GM23338 (cell line): ENCODE data around the gene AGAP1. TPM values are rescaled to one million over a fixed set of nuclear protein-coding genes. Genes with fewer than 3 reads are reported as not detected.

Experiments used
- ATAC-seq: fragments of 200-7000 bp; cut with Tn5 transposase; 3 replicates; pipeline ENCODE4 v1.9.1; 2020
- DNase-seq: peaks from one replicate; pipeline ENCODE4 v3.0.0-alpha.2; 2015; ENCODE audit warnings: low spot score
- H2AFZ ChIP-seq: fragments of 200-600 bp; sonication (generic); 2 replicates; pipeline ENCODE4 v1.8.0; 2016; ENCODE audit warnings: antibody characterized with exemption, mild to moderate bottlenecking, moderate library complexity
- H3F3A ChIP-seq: fragments of 200-600 bp; sonication (generic); replicated peaks from 2 replicates; pipeline ENCODE4 v1.8.0; 2017; ENCODE audit warnings: antibody characterized with exemption, mixed run types, low read depth
- H3K27ac ChIP-seq: fragments of 200-600 bp; sonication (generic); 2 replicates; pipeline ENCODE4 v1.6.1; 2016; ENCODE audit warnings: low read depth
- H3K27me3 ChIP-seq: fragments of 200-600 bp; sonication (generic); 2 replicates; pipeline ENCODE4 v1.8.0; 2016; ENCODE audit warnings: mild to moderate bottlenecking, mixed run types, moderate library complexity; ENCODE audit not compliant: insufficient read depth
- H3K36me3 ChIP-seq: fragments of 200-600 bp; sonication (generic); 2 replicates; pipeline ENCODE4 v1.8.0; 2016; ENCODE audit warnings: mild to moderate bottlenecking; ENCODE audit not compliant: insufficient read depth
- H3K4me1 ChIP-seq: fragments of 200-600 bp; sonication (generic); 2 replicates; pipeline ENCODE4 v1.8.0; 2016; ENCODE audit warnings: mild to moderate bottlenecking, moderate library complexity; ENCODE audit not compliant: insufficient read depth
- H3K4me2 ChIP-seq: fragments of 200-600 bp; sonication (generic); 2 replicates; pipeline ENCODE4 v1.7.1; 2017; ENCODE audit warnings: mixed run types
- H3K4me3 ChIP-seq: fragments of 200-600 bp; sonication (generic); 2 replicates; pipeline ENCODE4 v1.6.1; 2016; ENCODE audit warnings: mixed run types
- H3K79me2 ChIP-seq: fragments of 200-600 bp; sonication (generic); replicated peaks from 2 replicates; pipeline ENCODE4 v1.8.0; 2017; ENCODE audit warnings: mild to moderate bottlenecking; ENCODE audit not compliant: insufficient read depth
- H3K9me2 ChIP-seq: fragments of 200-600 bp; sonication (generic); 2 replicates; pipeline ENCODE4 v1.8.0; 2017; ENCODE audit not compliant: insufficient read depth
- H4K20me1 ChIP-seq: fragments of 200-600 bp; sonication (generic); replicated peaks from 2 replicates; pipeline ENCODE4 v1.8.0; 2017; ENCODE audit warnings: mild to moderate bottlenecking; ENCODE audit not compliant: insufficient read depth
- H3K27ac Mint-ChIP-seq: 2 replicates; pipeline ENCODE4 v1.8.0; 2020; ENCODE audit warnings: inconsistent platforms, mild to moderate bottlenecking, moderate library complexity, mixed read lengths
- H3K27me3 Mint-ChIP-seq: 3 replicates; pipeline ENCODE4 v1.8.0; 2022; ENCODE audit warnings: low read depth, mild to moderate bottlenecking, moderate library complexity, mixed read lengths, inconsistent platforms; ENCODE audit not compliant: insufficient read depth, poor library complexity
- H3K36me3 Mint-ChIP-seq: 3 replicates; pipeline ENCODE4 v1.8.0; 2021; ENCODE audit warnings: low read depth, mild to moderate bottlenecking, inconsistent platforms, moderate library complexity, mixed read lengths
- H3K4me1 Mint-ChIP-seq: 3 replicates; pipeline ENCODE4 v1.8.0; 2020; ENCODE audit warnings: mild to moderate bottlenecking, inconsistent platforms, mixed read lengths
- H3K4me3 Mint-ChIP-seq: 3 replicates; pipeline ENCODE4 v1.8.0; 2021; ENCODE audit warnings: moderate library complexity, mild to moderate bottlenecking, inconsistent platforms, mixed read lengths
- H3K9me3 Mint-ChIP-seq: 3 replicates; pipeline ENCODE4 v1.8.0; 2020; ENCODE audit warnings: moderate library complexity, mild to moderate bottlenecking, inconsistent platforms, mixed read lengths
- CREB1 ChIP-seq: fragments of 250-450 bp; sonication (Bioruptor Pico); IDR thresholded peaks from 2 replicates; pipeline ENCODE4 v1.5.0; 2020; ENCODE audit warnings: low read depth, mild to moderate bottlenecking, moderate library complexity
- ETS1 ChIP-seq: IDR thresholded peaks from 2 replicates; pipeline ENCODE4 v1.6.1; 2016; ENCODE audit warnings: antibody characterized with exemption
- EZH2 ChIP-seq: fragments of 200-600 bp; sonication (generic); IDR thresholded peaks from one replicate; pipeline ENCODE4 v1.8.0; 2017; ENCODE audit warnings: antibody characterized with exemption, mild to moderate bottlenecking, low read depth; ENCODE audit not compliant: unreplicated experiment
- EZH2phosphoT487 ChIP-seq: fragments of 200-600 bp; sonication (generic); IDR thresholded peaks from one replicate; pipeline ENCODE4 v1.8.1; 2018; ENCODE audit warnings: antibody characterized with exemption; ENCODE audit not compliant: unreplicated experiment
- JUNB ChIP-seq: IDR thresholded peaks from one replicate; pipeline ENCODE4 v1.6.1; 2016; ENCODE audit warnings: antibody characterized with exemption; ENCODE audit not compliant: unreplicated experiment
- NANOG ChIP-seq: IDR thresholded peaks from 2 replicates; pipeline ENCODE4 v1.6.1; 2016; ENCODE audit warnings: antibody characterized with exemption, borderline replicate concordance
- POLR2AphosphoS5 ChIP-seq: IDR thresholded peaks from 2 replicates; pipeline ENCODE4 v1.6.1; 2016; ENCODE audit warnings: antibody characterized with exemption, low read depth
- REST ChIP-seq: IDR thresholded peaks from one replicate; pipeline ENCODE4 v1.6.1; 2018; ENCODE audit warnings: antibody characterized with exemption; ENCODE audit not compliant: unreplicated experiment
- ZNF331 ChIP-seq: fragments of 250-450 bp; sonication (Bioruptor Pico); IDR thresholded peaks from 2 replicates; pipeline ENCODE4 v1.5.0; 2020; ENCODE audit warnings: low read depth, mild to moderate bottlenecking, moderate library complexity
- ZNF462 ChIP-seq: fragments of 250-450 bp; sonication (Bioruptor Pico); IDR thresholded peaks from 2 replicates; pipeline ENCODE4 v1.5.0; 2020; ENCODE audit warnings: mild to moderate bottlenecking, moderate library complexity
- polyA plus RNA-seq: library from polyadenylated mRNA; unstranded; fragments of >200 nt; fragmentation: Nextera tagmentation; extraction: Ambion mirVana; gene quantifications from 2 replicates; pipeline ENCODE4 v1.2.1, GENCODE V29; 2016
- total RNA-seq: library from RNA; depleted of rRNA; stranded (reverse); fragments of >200 nt; shearing (Covaris generic); gene quantifications from 2 replicates; pipeline ENCODE4 v1.2.3, GENCODE V29; 2014

AGAP1 gene
- total and polyA plus RNA-seq, 2 experiments from 2014 or later, result 13.3 to 27.9 TPM

- Mint-ChIP-seq H3K36me3 (no peaks in the 10 kb centered on the region; the same call in 2 of the 3 replicates), H3K27ac (no peak overlapping the region), H3K27me3 (peaks cover 2% of the 10 kb centered on the region), H3K4me1 (no peaks in the 10 kb centered on the region; the same call in 2 of the 3 replicates), H3K9me3 (no peaks in the 10 kb centered on the region), H3K4me3 (no peak overlapping the region)
- Histone ChIP-seq H3K4me2 (no peak overlapping the region), H3K4me1 (no peaks in the 10 kb centered on the region), H3K36me3 (no peaks in the 10 kb centered on the region), H3F3A (no peaks in the 10 kb centered on the region), H3K79me2 (no peaks in the 10 kb centered on the region), H2AFZ (no peak overlapping the region), H3K4me3 (no peak overlapping the region), H3K9me2 (no peaks in the 10 kb centered on the region), H3K27me3 (no peaks in the 10 kb centered on the region), H4K20me1 (no peaks in the 10 kb centered on the region; the same call in 1 of the 2 replicates), H3K27ac (no peak overlapping the region)
- DNase-seq (no peak), ATAC-seq (no peak)
- TF ChIP-seq POLR2AphosphoS5 (no peak), ZNF462 (CRISPR knock-in tag) (no peak), EZH2phosphoT487 (no peak), NANOG (no peak), JUNB (no peak)
These were observed 435.0 kb downstream of the AGAP1 start for GRCh38 chr2:235928751-235929370.

GRCh38 chr2:235930701-235931100 lies 436.9 kb downstream of the AGAP1 start:
- no peak overlapping the region for H2AFZ ChIP-seq
- DNase-seq, result no peak
- no peak overlapping the region for H3K4me3 Mint-ChIP-seq
- TF ChIP-seq ZNF331 (CRISPR knock-in tag), result no peak
- no peak for TF ChIP-seq REST
- no peak for TF ChIP-seq CREB1 (CRISPR knock-in tag)
- TF ChIP-seq ETS1, result no peak
- TF ChIP-seq NANOG, result no peak
- no peak for TF ChIP-seq EZH2
- no peak for TF ChIP-seq POLR2AphosphoS5

More at GRCh38 chr2:235930701-235931100, 436.9 kb downstream of the AGAP1 start:
- Histone ChIP-seq H3K36me3 (no peaks in the 10 kb centered on the region), H3K27ac (no peak overlapping the region), H3K4me3 (no peak overlapping the region), H3K79me2 (no peaks in the 10 kb centered on the region), H4K20me1 (no peaks in the 10 kb centered on the region; the same call in 1 of the 2 replicates), H3K4me1 (peaks cover 4% of the 10 kb centered on the region; the same call in 1 of the 2 replicates), H3K4me2 (no peak overlapping the region), H3K27me3 (no peaks in the 10 kb centered on the region), H3F3A (no peaks in the 10 kb centered on the region), H3K9me2 (no peaks in the 10 kb centered on the region)
- Mint-ChIP-seq H3K27me3 (peaks cover 2% of the 10 kb centered on the region), H3K36me3 (no peaks in the 10 kb centered on the region; the same call in 2 of the 3 replicates), H3K27ac (no peak overlapping the region; the same call in 1 of the 2 replicates), H3K9me3 (no peaks in the 10 kb centered on the region), H3K4me1 (peaks cover 4% of the 10 kb centered on the region)
- ATAC-seq, result no peak
